HG02759 (cell line): Measurements from ENCODE around the gene DNASE1L2.

Source experiments
- ATAC-seq: cut with Tn5 transposase; IDR thresholded peaks from one replicate; pipeline ENCODE4 v1.9.1; 2021; ENCODE audit warnings: mild to moderate bottlenecking, moderate library complexity; ENCODE audit not compliant: unreplicated experiment

DNASE1L2 gene

GRCh38 chr16:2267505-2267912 lies 31.3 kb downstream of the DNASE1L2 start:
- peak; percentile 65 for ATAC-seq

DNA sequence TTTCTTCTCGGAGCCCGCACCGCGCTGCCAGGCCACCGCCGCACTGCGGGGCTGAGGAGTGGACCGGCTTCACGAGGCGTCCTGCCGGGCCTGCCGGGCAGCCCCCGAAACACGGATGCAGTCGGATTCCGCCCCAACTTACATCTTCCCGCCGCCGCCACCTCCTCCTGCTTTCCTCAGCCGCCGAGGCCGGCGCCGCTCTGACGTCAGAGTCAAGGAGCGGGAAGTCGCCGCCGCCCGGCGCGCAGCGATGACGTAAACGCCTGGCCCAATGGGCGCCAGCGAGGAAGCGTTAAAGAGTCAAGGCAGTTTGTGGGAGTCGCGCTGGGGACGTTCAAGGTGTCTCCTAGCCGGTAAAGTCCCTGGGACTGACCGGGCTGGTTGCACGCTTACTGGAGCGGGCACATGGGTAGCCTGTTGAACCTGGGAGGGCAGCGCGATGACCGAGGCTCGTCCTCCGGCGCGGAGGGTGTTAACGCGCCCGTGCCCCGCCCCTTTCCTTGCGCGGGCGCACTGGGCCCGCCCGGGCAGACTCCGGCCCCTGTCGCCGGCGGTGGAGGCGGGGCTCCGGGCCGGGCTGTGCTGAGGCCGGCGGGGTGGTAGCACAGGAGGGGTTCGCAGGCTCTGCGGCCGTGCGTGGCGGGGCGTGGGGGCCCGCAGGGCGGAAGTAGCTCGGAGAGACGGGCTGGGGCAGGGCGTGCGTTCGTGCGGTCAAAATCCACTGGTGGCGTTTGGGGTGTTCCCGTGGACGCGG lies 31.8 kb downstream of the DNASE1L2 start, which contains the start of gene RNPS1:
RNPS1 (minus strand) TSS at position 214 of the 754 bp plus-strand sequence. CDS start 3,483 bp downstream, outside the sequence.
- peak; percentile 81 for ATAC-seq

GRCh38 chr16:2270070-2270462 lies 33.8 kb downstream of the DNASE1L2 start:
- no peak for ATAC-seq

DNA sequence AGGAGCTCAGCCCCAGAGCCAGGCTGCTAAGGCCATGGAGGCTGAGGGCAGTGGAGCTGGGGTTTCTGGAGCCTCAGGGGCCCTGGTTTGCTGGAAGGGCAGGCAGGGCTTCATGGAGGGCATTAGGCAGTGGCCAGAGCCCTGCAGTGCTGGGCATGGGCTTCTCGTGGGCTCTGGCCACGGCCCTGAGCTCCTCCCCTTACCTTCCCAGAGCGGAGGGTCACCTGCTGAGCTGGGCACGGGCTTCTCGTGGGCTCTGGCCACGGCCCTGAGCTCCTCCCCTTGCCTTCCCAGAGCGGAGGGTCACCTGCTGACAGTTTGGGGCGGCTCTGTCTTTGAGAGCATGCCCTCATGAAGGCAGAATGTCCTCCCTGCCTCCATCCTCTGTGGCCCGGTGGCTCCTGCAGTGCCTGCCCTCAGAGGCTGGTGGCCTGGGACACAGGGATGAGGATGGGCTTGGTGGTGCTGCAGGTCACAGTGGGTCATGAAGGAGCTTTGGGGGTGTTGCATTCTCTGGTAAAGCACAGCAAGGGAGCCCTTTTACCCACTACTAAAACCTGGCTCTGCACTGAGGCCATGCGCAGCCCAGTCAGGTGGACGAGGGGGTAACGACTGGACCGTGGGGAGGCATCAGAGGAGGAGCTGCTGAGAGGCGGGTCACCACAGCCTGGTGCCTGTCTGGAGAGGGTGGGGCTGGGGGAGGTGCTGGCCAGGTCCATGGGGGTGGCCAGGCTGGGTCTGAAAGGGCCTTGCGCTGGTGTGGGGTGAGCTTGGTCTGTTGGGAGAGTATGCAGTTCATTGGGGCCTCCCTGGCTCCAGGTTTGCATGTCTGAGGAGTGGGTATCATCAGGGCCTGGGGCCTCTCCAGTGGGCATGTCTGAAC lies 34.6 kb downstream of the DNASE1L2 start:
- ATAC-seq = no peak

GRCh38 chr16:2271848-2272461 lies 35.7 kb downstream of the DNASE1L2 start:
- no peak for ATAC-seq

GRCh38 chr16:2273484-2273883 lies 37.2 kb downstream of the DNASE1L2 start:
- ATAC-seq = no peak

GRCh38 chr16:2273931-2274330 lies 37.7 kb downstream of the DNASE1L2 start:
- ATAC-seq = no peak

DNA sequence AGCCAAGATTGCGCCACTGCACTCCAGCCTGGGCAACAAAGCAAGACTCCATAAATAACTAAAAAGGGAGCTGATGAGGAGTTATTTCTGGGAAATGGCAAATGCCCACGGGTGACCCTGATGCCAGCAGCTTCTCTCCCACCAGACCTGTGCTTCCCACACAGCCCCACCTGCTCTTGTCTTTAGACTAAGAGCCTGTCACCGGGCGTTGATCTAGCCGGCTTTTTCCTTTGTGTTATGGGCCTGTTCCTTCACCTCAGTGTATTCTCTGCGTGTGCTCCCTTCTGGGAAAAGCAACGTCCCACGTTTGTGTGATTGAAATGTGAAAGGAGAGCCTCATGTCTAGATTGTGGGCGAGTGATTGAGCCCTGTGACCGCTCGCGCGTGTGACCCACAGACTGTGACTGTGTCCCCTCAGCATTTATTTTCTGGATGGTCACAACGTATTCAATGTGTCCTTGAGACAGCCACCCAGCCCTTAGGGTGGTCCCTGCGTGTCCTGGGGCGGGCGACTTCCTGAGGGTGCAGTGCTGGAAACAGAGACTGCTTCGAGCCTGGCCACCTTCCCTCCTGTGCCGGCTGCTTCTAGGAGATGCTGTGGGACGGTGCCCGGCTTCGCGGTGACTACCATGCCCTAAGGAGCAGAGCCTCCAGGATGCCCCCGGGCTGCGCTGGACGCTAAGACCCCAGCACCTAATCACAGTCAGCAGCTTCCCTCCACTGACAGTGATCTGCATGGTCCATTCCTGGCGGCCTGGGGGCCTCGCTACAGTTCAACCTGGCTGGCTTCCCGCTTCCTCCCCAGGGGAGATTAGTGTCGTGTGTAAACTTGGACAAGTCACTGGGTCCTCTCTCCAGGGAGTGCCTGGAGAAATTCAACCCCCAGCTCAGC lies 39.5 kb downstream of the DNASE1L2 start:
- no peak for ATAC-seq

DNA sequence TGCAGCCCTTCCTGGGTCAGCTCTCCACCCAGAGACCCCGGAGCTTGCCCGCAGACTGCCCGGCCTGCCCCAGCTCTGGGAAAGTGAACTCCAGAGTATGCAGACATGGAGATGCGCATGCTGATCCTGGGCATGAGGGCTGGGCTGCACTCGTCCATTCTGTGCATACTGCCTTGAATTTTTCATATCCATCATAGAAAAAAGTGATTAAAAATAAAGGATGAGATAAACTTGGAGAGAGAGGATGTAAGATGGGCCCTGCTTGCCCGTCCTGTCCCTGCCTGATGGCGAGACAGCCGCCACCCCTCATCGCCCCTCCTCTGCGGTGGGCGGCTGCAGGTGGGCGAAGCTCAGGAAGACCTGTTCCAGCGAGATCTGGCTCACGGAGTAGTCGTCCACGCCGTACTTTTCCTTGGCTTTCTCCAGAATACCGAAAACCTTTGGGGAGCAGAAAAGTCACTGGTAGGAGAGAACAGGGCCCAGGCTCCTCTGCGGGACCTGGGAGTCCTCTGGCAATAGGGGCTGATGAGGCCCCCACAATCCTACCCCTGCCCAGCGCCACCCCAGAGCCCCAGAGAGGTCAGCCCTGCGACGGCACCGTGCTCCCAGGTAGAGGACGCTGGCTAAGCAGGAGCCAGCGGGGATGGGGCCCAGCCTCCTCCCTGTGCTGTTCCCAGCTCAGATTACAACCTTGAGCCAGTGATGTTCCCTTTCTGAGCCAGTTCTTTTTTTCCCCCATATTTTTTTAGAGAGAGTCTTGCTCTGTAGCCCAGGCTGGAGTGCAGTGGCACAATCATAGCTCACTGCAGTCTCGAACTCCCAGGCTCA lies 40.3 kb downstream of the DNASE1L2 start:
- ATAC-seq = no peak

- no peak for ATAC-seq
Observed at GRCh38 chr16:2277466-2278271, 41.4 kb downstream of the DNASE1L2 start.

GRCh38 chr16:2278272-2278608 lies 42.0 kb downstream of the DNASE1L2 start:
- ATAC-seq = no peak

DNA sequence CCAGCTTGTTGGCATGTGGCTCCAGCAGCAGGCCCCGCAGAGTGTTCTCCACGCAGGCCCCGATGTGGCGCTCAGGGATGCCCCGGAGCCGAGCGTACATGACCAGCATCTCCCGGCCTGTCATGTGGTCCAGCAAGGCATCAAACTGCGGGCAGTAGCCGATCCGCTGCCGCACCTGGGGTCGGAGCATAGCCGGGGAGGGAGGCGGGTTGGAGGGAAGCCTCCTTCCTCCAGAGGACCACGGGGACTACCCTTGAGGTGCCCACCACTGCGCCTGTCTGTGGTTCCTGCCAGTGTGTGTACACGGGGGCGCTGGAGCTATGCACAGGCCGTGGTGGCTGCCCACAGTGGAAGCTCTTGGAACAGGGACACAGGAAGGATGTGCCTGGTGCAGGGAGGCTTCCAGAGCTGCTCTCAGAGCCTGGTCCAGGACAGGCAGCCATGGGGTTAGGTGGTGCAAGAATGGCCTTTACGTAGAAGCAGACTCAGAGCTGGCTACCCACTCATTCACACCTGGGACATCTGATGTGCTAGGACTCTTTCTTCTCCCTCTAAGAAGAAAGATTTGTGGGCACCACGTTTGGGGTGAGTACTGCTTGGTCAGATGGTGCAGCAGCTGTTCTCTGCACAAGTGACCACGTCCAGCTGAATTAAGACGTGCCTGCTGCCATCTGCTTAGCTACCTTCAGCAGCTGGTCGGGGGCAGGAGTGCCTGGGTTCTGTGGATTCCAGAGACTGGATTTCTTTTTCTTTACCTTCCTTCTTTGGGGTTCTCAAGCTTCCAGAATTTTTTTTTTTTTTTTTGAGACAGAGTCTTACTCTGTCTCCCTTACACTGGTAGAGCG lies 42.9 kb downstream of the DNASE1L2 start:
- no peak for ATAC-seq

- ATAC-seq = no peak
Observed at GRCh38 chr16:2280461-2280860, 44.2 kb downstream of the DNASE1L2 start.

- no peak for ATAC-seq
Observed at GRCh38 chr16:2280981-2281542, 44.8 kb downstream of the DNASE1L2 start.

- ATAC-seq = no peak
Observed at GRCh38 chr16:2282262-2282661, 46.0 kb downstream of the DNASE1L2 start.

GRCh38 chr16:2282866-2283555 lies 46.8 kb downstream of the DNASE1L2 start:
- ATAC-seq = no peak
